ENCODE data around the gene TNFSF9.
"Not testable (repeated sequence)": the region's sequence is repeated elsewhere in the genome, so short reads cannot be mapped to it uniquely, and the experiment has no call there.

The TNFSF9 gene

DNA sequence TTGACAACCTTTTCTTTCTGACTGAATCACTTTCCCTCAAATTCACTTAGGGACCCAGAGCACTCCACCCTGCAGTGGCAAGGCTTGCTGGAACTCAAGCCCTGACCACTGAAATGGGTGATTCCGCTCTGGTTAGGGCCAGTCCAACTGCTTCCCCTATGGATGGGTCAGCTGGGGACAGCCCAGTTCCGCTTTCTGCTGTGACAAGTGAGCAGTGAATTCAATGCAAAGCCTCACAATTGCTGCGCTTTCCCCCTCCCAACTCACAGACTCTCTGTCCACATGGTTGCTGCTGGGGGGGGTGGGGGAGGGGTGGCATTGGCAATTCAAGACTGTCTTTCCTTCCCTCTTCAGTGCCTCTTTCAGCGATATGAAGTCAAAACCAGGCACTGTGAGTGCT lies 41.4 kb downstream of the TNFSF9 start:
- no peak for DNase-seq (ENCODE audit: low spot score)

DNA sequence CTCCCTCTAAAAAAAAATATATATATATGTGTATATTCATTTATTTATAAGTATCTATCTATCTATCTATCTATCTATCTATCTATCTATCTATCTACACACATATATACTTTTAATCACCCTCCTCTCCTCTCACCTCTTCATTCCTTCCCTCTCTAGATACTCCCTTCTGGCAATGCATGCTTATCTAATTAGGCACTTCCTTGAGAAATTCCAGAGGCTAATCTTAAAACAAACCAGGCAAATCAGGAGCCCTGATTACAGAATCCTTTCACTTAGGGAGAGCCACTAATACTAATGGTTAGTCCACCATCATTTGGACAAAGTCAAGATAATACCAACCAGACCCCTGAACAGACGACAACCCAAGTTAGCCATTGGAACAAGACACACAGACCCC lies 42.5 kb downstream of the TNFSF9 start:
- DNase-seq (ENCODE audit: low spot score): no peak

DNA sequence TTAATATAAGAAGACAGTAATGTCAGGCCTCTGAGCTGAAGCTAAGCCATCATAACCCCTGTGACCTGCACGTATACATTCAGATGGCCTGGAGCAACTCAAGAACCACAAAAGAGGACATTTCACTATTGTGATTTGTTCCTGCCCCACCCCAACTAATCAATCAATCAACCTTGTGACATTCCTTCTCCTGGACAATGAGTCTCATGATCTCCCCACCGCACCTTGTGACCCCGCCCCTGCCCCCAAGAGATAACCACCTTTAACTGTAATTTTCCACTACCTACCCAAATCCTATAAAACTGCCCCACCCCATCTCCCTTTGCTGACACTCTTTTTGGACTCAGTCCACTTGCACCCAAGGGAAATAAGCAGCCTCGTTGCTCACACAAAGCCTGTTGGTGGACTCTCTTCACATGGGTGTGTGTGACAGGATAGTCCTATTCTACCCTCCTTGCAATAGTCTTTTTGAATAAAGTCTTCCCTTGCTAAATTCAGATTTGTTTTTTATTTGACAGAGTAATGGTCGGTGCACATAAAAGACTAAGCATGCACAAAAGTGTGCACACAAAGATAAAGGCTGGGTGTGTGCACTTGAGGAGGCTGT lies 46.1 kb downstream of the TNFSF9 start:
- no peak for DNase-seq (ENCODE audit: low spot score)

DNA sequence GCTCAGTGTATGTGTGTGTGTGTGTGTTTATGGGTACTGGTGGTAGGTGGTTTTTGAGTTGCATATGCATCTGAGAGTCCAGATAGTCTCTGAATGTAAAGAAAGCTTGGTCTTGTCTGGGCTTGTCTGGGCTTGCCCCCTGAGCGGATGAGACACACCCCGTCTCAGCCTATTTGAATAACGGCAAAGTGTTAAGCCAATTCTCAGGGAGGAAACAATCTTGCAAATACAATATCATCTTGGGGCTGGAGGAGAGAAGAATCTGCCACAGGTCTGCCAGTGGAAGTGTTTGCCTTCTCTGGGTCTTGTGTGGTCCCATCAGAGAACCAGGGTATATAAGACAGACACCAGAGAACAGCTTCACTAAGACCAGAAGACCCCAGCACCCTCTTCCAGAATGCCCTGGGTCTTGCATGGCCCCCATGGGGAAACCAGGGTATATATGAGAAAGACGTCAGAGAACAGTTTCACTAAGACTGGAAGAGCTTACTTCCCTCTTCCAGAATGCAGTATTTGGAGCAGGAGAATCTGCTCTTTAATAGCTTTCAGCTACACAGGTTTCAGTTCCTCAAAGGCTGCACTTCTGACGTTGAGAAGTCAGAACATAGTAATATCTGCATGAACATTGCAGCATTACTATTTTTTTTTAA lies 46.8 kb downstream of the TNFSF9 start:
- DNase-seq (ENCODE audit: low spot score): no peak

DNA sequence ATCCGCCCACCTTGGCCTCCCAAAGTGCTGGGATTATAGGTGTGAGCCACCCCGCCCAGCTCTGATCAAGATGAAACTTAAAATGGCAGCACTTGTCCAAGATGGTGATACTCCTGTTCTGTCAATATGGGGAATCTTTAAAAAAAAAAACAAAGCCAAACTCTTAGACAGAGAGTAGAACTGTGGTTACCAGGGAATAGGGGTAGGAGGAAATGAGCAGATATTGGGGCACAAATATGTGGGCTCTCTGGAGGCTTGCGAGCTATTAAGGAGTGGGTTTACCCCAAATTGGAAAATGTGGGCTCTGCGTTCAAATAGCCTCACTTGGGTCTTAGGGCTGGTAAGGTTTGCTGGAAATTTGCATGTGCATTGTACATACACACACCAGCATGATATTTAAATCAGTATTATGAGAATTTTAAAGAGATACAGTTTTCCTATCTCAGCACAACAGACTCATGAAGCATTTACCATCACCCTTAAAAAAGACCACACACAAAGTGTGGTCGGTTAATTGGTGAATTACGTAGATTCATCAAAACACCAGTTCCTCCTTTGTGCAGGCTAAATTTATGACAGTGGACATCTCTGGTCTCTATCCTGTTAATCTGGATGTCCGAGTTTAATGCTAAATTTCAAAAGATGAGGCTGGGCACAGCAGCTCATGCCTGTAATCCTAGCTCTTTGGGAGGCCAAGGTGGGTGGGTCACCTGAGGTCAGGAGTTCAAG lies 48.8 kb downstream of the TNFSF9 start:
- no peak for DNase-seq (ENCODE audit: low spot score)

DNA sequence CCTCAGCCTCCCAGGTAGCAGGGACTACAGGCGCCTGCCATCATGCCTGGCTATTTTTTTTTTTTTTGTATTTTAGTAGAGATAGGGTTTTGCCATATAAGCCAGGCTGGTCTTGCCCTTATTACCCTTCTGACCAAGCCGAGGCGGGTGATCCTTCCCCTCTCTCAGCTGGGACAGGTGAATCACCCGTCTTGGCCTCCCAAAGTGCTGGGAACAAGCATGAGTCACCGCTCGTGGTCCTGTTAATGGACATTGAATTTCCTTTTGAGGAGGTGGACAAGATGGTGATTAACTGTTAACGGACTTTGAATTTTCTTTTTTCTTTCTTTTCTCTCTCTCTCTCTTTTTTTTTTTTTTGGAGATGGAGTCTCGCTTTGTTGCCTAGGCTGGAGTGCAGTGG lies 49.5 kb downstream of the TNFSF9 start:
- no peak for DNase-seq (ENCODE audit: low spot score)

DNA sequence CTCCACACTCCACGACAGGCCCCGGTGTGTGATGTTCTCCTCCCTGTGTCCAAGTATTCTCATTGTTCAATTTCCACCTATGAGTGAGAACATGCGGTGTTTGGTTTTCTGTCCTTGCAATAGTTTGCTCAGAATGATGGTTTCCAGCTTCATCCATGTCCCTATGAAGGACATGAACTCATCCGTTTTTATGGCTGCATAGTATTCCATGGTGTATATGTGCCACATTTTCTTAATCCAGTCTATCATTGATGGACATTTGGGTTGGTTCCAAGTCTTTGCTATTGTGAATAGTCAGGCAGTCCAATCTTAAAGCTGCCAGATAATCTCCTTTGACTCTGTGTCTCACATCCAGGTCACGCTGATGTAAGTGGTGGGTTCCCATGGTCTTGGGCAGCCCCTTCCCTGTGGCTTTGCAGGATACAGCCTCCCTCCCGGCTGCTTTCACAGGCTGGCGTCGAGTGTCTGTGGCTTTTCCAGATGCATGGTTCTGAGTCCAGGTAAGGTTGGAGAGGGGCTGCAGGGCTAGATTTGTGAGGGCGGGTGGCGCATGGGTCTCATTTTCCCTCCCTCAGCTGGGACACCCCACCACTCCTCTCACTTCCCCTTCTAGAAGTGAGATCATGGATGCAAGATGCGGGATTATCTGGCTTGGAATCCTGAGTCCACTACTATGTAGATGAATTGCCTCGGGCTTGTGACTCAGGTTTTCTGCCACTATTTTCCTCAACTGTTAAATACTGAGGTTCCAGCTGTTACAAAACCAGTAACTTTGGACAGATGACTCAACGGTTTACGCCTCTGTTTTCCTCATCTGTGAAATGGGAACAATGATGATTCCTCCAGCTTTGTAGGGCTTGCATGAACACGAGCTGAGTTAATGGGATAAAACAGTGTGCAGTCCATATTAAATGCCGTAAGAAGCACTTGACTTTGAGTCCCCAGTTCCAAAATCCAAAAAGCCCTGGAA lies 52.0 kb downstream of the TNFSF9 start:
- DNase-seq (ENCODE audit: low spot score): not testable (repeated sequence)
